ENCODE results near the gene ACP2. TPM values are rescaled to one million over a fixed set of nuclear protein-coding genes. Genes with fewer than 3 reads are reported as not detected.

Gene ACP2
- total RNA-seq, 2 experiments from 2014 or later, result 26.7 to 27.5 TPM

GRCh38 chr11:47276923-47277322, 28.3 kb upstream of the ACP2 start:
- ChIA-PET POLR2A (no interaction called here), CTCF (no interaction called here)
- Mint-ChIP-seq H3K27me3 (ENCODE audit: low read depth) (no peaks in the 10 kb centered on the region), H3K27ac (no peak overlapping the region), H3K36me3 (ENCODE audit: low read depth) (peaks cover 55% of the 10 kb centered on the region), H3K4me3 (no peak overlapping the region), H3K9me3 (ENCODE audit: insufficient read depth) (no peaks in the 10 kb centered on the region), H3K4me1 (ENCODE audit: low read depth) (peaks cover 16% of the 10 kb centered on the region)
- DNase-seq (no peak), ATAC-seq (no peak)

- H3K9me3 Mint-ChIP-seq (ENCODE audit: insufficient read depth), result no peaks in the 10 kb centered on the region
- ATAC-seq (no peak), DNase-seq (no peak)
- H3K4me1 Mint-ChIP-seq (ENCODE audit: low read depth), result peaks cover 28% of the 10 kb centered on the region
- no peak overlapping the region for H3K27ac Mint-ChIP-seq
- ChIA-PET POLR2A (no interaction called here), CTCF (interaction anchor here (1.3 to 5.2 kb wide), 3 partner anchors 16 to 96 kb away, joined by 3 to 54 read pairs (median 15); partner anchors contain the start of gene NR1H3)
- peaks cover 42% of the 10 kb centered on the region for H3K36me3 Mint-ChIP-seq (ENCODE audit: low read depth)
- H3K27me3 Mint-ChIP-seq (ENCODE audit: low read depth), result no peaks in the 10 kb centered on the region
- no peak overlapping the region for H3K4me3 Mint-ChIP-seq
Observed at GRCh38 chr11:47274495-47275235, 26.1 kb upstream of the ACP2 start.

DNA sequence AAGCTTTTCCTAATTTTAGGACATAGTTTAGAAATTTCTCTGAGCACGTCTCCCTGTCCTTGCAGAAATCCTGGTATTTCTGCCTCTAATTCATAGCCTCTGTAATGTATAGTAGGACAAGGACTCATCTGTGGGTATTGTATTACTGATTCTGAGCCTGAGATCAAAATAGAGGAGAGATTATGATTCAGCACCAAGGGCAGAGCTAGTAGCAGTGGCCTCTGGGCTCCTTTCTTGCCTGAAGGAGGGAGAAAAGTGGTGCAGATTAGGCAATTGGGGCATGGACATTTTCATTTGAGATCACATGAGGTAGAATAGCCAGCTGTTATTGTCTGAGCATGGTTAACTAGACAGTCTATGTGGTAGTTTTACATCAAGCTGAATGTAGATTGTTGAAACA, 24.1 kb upstream of the ACP2 start:
- H3K27ac Mint-ChIP-seq, result no peak overlapping the region

GRCh38 chr11:47271961-47272661, 23.5 kb upstream of the ACP2 start:
- H3K9me3 Mint-ChIP-seq (ENCODE audit: insufficient read depth), result no peaks in the 10 kb centered on the region
- ChIA-PET POLR2A (interaction anchor here (0.6 to 3.4 kb wide), 7 partner anchors 24 to 135 kb away, joined by 3 to 26 read pairs (median 7); partner anchors contain the start of genes ACP2 and DDB2), CTCF (interaction anchor here (0.7 to 5.2 kb wide), 10 partner anchors 14 to 140 kb away, joined by 3 to 54 read pairs (median 4); partner anchors contain the start of genes ACP2, DDB2 and NR1H3)
- peak; percentile 42 for DNase-seq
- peak overlapping the region; percentile 80 for H3K4me3 Mint-ChIP-seq
- peak overlapping the region; percentile 76 for H3K27ac Mint-ChIP-seq
- no peaks in the 10 kb centered on the region for H3K27me3 Mint-ChIP-seq (ENCODE audit: low read depth)
- H3K4me1 Mint-ChIP-seq (ENCODE audit: low read depth), result peaks cover 49% of the 10 kb centered on the region
- ATAC-seq, result no peak
- H3K36me3 Mint-ChIP-seq (ENCODE audit: low read depth), result peaks cover 28% of the 10 kb centered on the region

More for the DNA sequence above, 24.1 kb upstream of the ACP2 start:
- ChIA-PET POLR2A (interaction anchor here (0.6 to 3.4 kb wide), 5 partner anchors 25 to 95 kb away, joined by 3 to 26 read pairs (median 7); partner anchors contain the start of genes ACP2 and DDB2), CTCF (interaction anchor here (0.7 to 5.2 kb wide), 11 partner anchors 14 to 140 kb away, joined by 3 to 54 read pairs (median 4); partner anchors contain the start of genes ACP2, DDB2 and NR1H3)
- Mint-ChIP-seq H3K4me1 (ENCODE audit: low read depth) (peaks cover 44% of the 10 kb centered on the region), H3K27me3 (ENCODE audit: low read depth) (no peaks in the 10 kb centered on the region), H3K36me3 (ENCODE audit: low read depth) (peaks cover 28% of the 10 kb centered on the region), H3K4me3 (no peak overlapping the region), H3K9me3 (ENCODE audit: insufficient read depth) (no peaks in the 10 kb centered on the region)
- no peak for DNase-seq
- no peak for ATAC-seq

GRCh38 chr11:47271328-47271727, 22.7 kb upstream of the ACP2 start:
- POLR2A ChIA-PET, result interaction anchor here (0.8 to 3.4 kb wide), 8 partner anchors 23 to 156 kb away, joined by 3 to 26 read pairs (median 3); partner anchors contain the start of genes ACP2 and DDB2
- Mint-ChIP-seq H3K9me3 (ENCODE audit: insufficient read depth) (no peaks in the 10 kb centered on the region), H3K27me3 (ENCODE audit: low read depth) (no peaks in the 10 kb centered on the region), H3K4me3 (peak overlapping the region; percentile 80), H3K4me1 (ENCODE audit: low read depth) (peaks cover 49% of the 10 kb centered on the region), H3K27ac (peak overlapping the region; percentile 76), H3K36me3 (ENCODE audit: low read depth) (peaks cover 22% of the 10 kb centered on the region)
- CTCF ChIA-PET, result interaction anchor here (0.6 to 5.2 kb wide), 12 partner anchors 10 to 549 kb away, joined by 3 to 54 read pairs (median 4); partner anchors contain the start of genes ACP2, DDB2 and NR1H3
- ATAC-seq, result no peak
- DNase-seq, result no peak

DNA sequence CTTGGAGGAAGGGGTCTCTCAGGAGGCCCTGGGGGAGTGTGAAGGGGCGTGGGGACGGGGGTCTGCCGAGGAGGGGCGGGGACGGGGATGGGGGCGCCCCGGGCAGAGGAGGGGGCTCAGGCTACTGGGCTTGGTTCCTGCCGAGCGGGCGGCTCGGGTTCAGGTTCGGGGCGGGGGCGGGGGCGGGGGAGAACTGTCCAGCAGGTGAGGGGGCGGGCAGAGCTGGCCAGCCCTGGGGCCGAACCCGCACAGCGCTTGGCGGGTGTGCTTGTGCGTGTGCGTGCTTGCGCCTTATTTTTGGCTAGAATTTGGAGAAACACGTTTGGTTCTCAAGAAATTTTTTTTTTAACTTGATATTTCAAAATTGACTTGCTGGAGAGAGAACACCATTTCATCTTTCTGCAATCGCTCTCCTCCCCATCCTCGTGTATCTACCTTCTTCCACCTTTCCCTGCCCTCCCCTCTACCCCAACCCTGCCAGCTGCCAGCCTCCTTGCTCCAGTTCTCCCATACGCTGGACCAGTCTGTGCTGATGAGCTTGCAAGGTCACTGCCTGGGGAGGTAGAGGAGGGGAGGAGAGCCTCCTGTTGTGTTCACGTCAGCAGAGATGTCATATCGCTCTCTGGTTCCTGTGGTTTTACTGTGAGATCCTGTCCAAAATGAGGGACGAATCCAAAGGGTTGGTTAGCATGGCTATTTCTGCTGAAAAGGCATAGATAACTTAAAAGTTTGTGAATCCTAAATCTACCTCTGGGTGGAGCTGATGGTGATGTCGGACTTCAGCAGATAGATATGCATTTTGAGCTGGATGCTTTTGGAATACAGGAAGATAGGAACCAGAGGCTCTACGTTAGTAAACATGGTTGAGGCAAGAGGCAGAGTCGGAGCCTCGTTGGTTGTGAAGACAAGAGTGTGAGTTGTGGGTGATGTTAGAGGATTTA, 22.0 kb upstream of the ACP2 start:
- Mint-ChIP-seq H3K4me1 (ENCODE audit: low read depth) (peaks cover 55% of the 10 kb centered on the region), H3K27ac (peak overlapping the region; percentile 77), H3K4me3 (peak overlapping the region; percentile 80), H3K27me3 (ENCODE audit: low read depth) (no peaks in the 10 kb centered on the region), H3K9me3 (ENCODE audit: insufficient read depth) (no peaks in the 10 kb centered on the region), H3K36me3 (ENCODE audit: low read depth) (peaks cover 14% of the 10 kb centered on the region)
- POLR2A ChIA-PET, result interaction anchor here (0.8 to 3.4 kb wide), 9 partner anchors 11 to 157 kb away, joined by 3 to 26 read pairs (median 3); partner anchors contain the start of genes ACP2 and DDB2
- DNase-seq (peak; percentile 57), ATAC-seq (no peak)
- CTCF ChIA-PET, result interaction anchor here (0.6 to 5.2 kb wide), 12 partner anchors 10 to 548 kb away, joined by 3 to 54 read pairs (median 4); partner anchors contain the start of genes ACP2, DDB2 and NR1H3

- POLR2A ChIA-PET, result interaction anchor here (1.1 to 3.4 kb wide), 3 partner anchors 12 to 55 kb away, joined by 4 to 26 read pairs (median 16); partner anchors contain the start of genes ACP2 and DDB2
- CTCF ChIA-PET, result interaction anchor here (0.6 to 5.2 kb wide), 4 partner anchors 11 to 90 kb away, joined by 3 to 54 read pairs (median 10); partner anchors contain the start of genes DDB2 and NR1H3
- Mint-ChIP-seq H3K4me3 (peak within 1 kb of the TSS; percentile 84), H3K9me3 (ENCODE audit: insufficient read depth) (no peaks in the 10 kb centered on the region), H3K36me3 (ENCODE audit: low read depth) (peaks cover 15% of the 10 kb centered on the region), H3K27me3 (ENCODE audit: low read depth) (no peaks in the 10 kb centered on the region), H3K4me1 (ENCODE audit: low read depth) (peaks cover 62% of the 10 kb centered on the region), H3K27ac (peak within 1 kb of the TSS; percentile 98)
- DNase-seq (peak; percentile 92), ATAC-seq (peak; percentile 84)
Observed at GRCh38 chr11:47269829-47270305, 21.3 kb upstream of the ACP2 start, which contains the start of gene MADD. Gene MADD, plus strand, starts transcription at chr11:47270133.

DNA sequence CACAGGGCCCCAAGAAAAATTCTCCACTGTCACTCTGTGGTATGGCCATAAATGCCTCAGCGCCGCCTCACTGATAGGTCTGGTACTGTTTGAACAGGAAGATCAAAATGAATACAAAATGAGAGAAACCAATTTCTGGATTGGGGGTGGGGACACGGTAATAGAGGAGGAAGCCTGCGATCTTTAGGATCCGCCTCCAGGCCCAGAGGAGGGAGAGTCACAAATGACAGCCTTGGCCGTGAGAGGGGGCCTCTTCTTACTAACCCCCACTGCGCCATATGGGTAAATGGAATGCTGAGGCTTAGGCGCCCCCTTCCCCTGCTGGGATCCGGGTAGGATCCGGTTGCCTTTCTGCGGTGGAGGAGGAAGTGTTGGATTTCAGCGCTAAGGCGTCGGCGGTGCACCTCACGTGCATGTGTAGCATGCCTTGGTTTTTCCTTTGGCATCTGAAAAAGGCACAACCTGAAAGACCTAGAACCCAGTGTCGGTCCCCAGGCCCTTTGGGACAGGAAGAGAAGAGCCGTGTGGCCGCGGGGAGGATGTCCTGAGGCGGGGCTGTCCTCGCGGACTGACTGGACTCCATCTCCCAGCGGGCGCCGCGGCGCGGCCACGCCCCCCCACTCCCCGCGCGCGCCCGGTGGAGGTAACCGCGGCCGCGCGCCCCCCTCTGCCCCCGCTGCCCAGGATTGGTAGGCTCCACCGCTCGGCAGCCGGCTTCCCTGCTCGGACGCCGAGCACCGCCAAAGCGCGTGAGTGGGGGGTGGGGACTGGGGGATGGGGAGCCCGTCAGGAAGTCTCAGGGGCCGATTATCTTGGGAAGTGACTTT, 20.6 kb upstream of the ACP2 start:
- DNase-seq, result peak; percentile 90
- H3K4me1 Mint-ChIP-seq (ENCODE audit: low read depth), result peaks cover 68% of the 10 kb centered on the region
- peak overlapping the region; percentile 84 for H3K4me3 Mint-ChIP-seq
- peak overlapping the region; percentile 98 for H3K27ac Mint-ChIP-seq
- POLR2A ChIA-PET, result interaction anchor here (1.1 to 3.4 kb wide), 6 partner anchors 10 to 54 kb away, joined by 3 to 26 read pairs (median 6); partner anchors contain the start of genes ACP2 and DDB2
- CTCF ChIA-PET, result interaction anchor here (0.7 to 5.2 kb wide), 6 partner anchors 10 to 91 kb away, joined by 3 to 54 read pairs (median 6); partner anchors contain the start of genes ACP2 and NR1H3
- H3K27me3 Mint-ChIP-seq (ENCODE audit: low read depth), result no peaks in the 10 kb centered on the region
- H3K9me3 Mint-ChIP-seq (ENCODE audit: insufficient read depth), result no peaks in the 10 kb centered on the region
- peaks cover 13% of the 10 kb centered on the region for H3K36me3 Mint-ChIP-seq (ENCODE audit: low read depth)
- ATAC-seq, result peak; percentile 55

DNA sequence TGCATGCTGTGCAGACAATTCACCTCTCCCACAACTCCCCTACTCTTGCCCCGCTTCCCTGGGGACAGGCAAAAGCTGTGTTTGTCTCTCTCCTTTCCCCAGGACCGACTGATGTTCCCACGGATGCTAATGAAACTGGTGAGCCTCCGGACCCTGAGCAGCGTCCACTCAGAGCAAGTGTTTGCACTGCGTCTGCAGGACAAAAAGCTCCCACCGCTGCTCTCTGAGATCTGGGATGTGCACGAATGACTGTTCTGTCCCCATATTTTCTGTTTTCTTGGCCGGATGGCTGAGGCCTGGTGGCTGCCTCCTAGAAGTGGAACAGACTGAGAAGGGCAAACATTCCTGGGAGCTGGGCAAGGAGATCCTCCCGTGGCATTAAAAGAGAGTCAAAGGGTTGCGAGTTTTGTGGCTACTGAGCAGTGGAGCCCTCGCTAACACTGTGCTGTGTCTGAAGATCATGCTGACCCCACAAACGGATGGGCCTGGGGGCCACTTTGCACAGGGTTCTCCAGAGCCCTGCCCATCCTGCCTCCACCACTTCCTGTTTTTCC, 19.9 kb upstream of the ACP2 start:
- peak overlapping the region; percentile 84 for H3K4me3 Mint-ChIP-seq
- no peaks in the 10 kb centered on the region for H3K27me3 Mint-ChIP-seq (ENCODE audit: low read depth)
- no peaks in the 10 kb centered on the region for H3K9me3 Mint-ChIP-seq (ENCODE audit: insufficient read depth)
- no peak for ATAC-seq
- POLR2A ChIA-PET, result interaction anchor here (1.1 to 1.4 kb wide), 4 partner anchors 10 to 53 kb away, joined by 3 to 7 read pairs (median 6); partner anchors contain the start of genes ACP2 and DDB2
- no peak for DNase-seq
- peaks cover 12% of the 10 kb centered on the region for H3K36me3 Mint-ChIP-seq (ENCODE audit: low read depth)
- peak overlapping the region; percentile 98 for H3K27ac Mint-ChIP-seq
- CTCF ChIA-PET, result interaction anchor here (0.7 to 2.3 kb wide), 7 partner anchors 9 to 163 kb away, joined by 3 to 29 read pairs (median 5); partner anchors contain the start of genes ACP2 and NR1H3
- peaks cover 64% of the 10 kb centered on the region for H3K4me1 Mint-ChIP-seq (ENCODE audit: low read depth)

Measured in activated CD8-positive, alpha-beta T cell treated with anti-CD3 and anti-CD28 coated beads, Interleukin-2, amount 10 ng/mL, durations not matched to agents 7 days and 5 days (primary cell).